Measurements from ENCODE around the gene TBX22.
"Not testable (repeated sequence)": the region's sequence is repeated elsewhere in the genome, so short reads cannot be mapped to it uniquely, and the experiment has no call there.

The TBX22 gene

GRCh38 chrX:80014141-80014940, at the start of gene TBX22:
Gene TBX22, plus strand, starts transcription at chrX:80014753. Its CDS starts 7,517 bp downstream, at chrX:80022270.
- no peak for DNase-seq

- DNase-seq, result no peak
Measured at GRCh38 chrX:79975605-79976004, 38.9 kb upstream of the TBX22 start.

GRCh38 chrX:80004458-80004857, 10.1 kb upstream of the TBX22 start:
- DNase-seq, result no peak

GRCh38 chrX:80011522-80011921, 3.0 kb upstream of the TBX22 start:
- no peak for DNase-seq

GRCh38 chrX:80016182-80016581, 1.6 kb downstream of the TBX22 start:
- DNase-seq, result no peak

- DNase-seq, result no peak
Measured at GRCh38 chrX:80021621-80022020, 7.1 kb downstream of the TBX22 start.

GRCh38 chrX:80022363-80023031, 7.9 kb downstream of the TBX22 start:
- no peak for DNase-seq

GRCh38 chrX:80026116-80026515, 11.6 kb downstream of the TBX22 start:
- no peak for DNase-seq

GRCh38 chrX:80066156-80066555, 51.6 kb downstream of the TBX22 start:
- not testable (repeated sequence) for DNase-seq

- DNase-seq, result not testable (repeated sequence)
Measured at GRCh38 chrX:80075625-80076024, 61.1 kb downstream of the TBX22 start.
